Smooth muscle cell (in vitro differentiated cells): Measurements from ENCODE around the gene SLC16A8. TPM values are rescaled to one million over a fixed set of nuclear protein-coding genes. Genes with fewer than 3 reads are reported as not detected.

Source experiments
- DNase-seq: peaks from one replicate; lab custom pipeline; 2025; ENCODE audit not compliant: unreplicated experiment; lab: John Stamatoyannopoulos, UW
- H2AFZ ChIP-seq: fragments of 200-600 bp; sonication (generic); 2 replicates; pipeline ENCODE4 v1.6.0; 2016; ENCODE audit warnings: antibody characterized with exemption, low read depth, mild to moderate bottlenecking
- H3F3A ChIP-seq: fragments of 200-600 bp; sonication (generic); 2 replicates; pipeline ENCODE4 v1.6.0; 2017; ENCODE audit warnings: antibody characterized with exemption, low read depth
- H3K27ac ChIP-seq: fragments of 200-600 bp; sonication (generic); 2 replicates; pipeline ENCODE4 v1.5.1; 2016; ENCODE audit warnings: low read depth, mild to moderate bottlenecking
- H3K27me3 ChIP-seq: fragments of 200-600 bp; sonication (generic); 2 replicates; pipeline ENCODE4 v1.6.1; 2016; ENCODE audit warnings: low read depth, mild to moderate bottlenecking
- H3K36me3 ChIP-seq: fragments of 200-600 bp; sonication (generic); 2 replicates; pipeline ENCODE4 v1.5.1; 2016; ENCODE audit warnings: low read depth
- H3K4me1 ChIP-seq: fragments of 200-600 bp; sonication (generic); 2 replicates; pipeline ENCODE4 v1.5.1; 2016; ENCODE audit warnings: low read depth
- H3K4me2 ChIP-seq: fragments of 200-600 bp; sonication (generic); 2 replicates; pipeline ENCODE4 v1.6.0; 2016; ENCODE audit warnings: mild to moderate bottlenecking
- H3K4me3 ChIP-seq: fragments of 200-600 bp; sonication (generic); 2 replicates; pipeline ENCODE4 v1.5.1; 2016; ENCODE audit warnings: mild to moderate bottlenecking
- H3K79me2 ChIP-seq: fragments of 200-600 bp; sonication (generic); 2 replicates; pipeline ENCODE4 v1.6.0; 2016; ENCODE audit warnings: low read depth, mild to moderate bottlenecking
- H3K9ac ChIP-seq: fragments of 200-600 bp; sonication (generic); 2 replicates; pipeline ENCODE4 v1.6.0; 2016; ENCODE audit warnings: low read depth
- H3K9me3 ChIP-seq: fragments of 200-600 bp; sonication (generic); replicated peaks from 2 replicates; pipeline ENCODE4 v1.5.1; 2016; ENCODE audit warnings: low read depth
- H4K20me1 ChIP-seq: fragments of 200-600 bp; sonication (generic); 2 replicates; pipeline ENCODE4 v1.6.0; 2016; ENCODE audit warnings: low read depth
- WGBS: methylation state at CpG from one replicate; pipeline ENCODE4 v1.1.7; 2016; ENCODE audit warnings: low lambda C conversion rate; 5-methylcytosine and 5-hydroxymethylcytosine counted together
- polyA plus RNA-seq: library from polyadenylated mRNA; unstranded; fragments of >200 nt; fragmentation: Nextera tagmentation; extraction: Ambion mirVana; gene quantifications from 2 replicates; pipeline ENCODE4 v1.2.1, GENCODE V29; 2016
- total RNA-seq: library from RNA; depleted of rRNA; stranded (reverse); fragments of >200 nt; gene quantifications from 2 replicates; pipeline ENCODE4 v1.2.3, GENCODE V29; 2014
- TF ChIP-seq, protein P1 (sequence below): fragments of 200-600 bp; sonication (generic); IDR thresholded peaks from 2 replicates; pipeline ENCODE4 v1.5.1; 2017; ENCODE audit warnings: borderline replicate concordance, mild to moderate bottlenecking, antibody characterized with exemption; ENCODE audit not compliant: insufficient read depth, poor library complexity, severe bottlenecking

The SLC16A8 gene
- total and polyA plus RNA-seq, 2 experiments from 2014 or later = 0.93 TPM; not detected in 1

DNA sequence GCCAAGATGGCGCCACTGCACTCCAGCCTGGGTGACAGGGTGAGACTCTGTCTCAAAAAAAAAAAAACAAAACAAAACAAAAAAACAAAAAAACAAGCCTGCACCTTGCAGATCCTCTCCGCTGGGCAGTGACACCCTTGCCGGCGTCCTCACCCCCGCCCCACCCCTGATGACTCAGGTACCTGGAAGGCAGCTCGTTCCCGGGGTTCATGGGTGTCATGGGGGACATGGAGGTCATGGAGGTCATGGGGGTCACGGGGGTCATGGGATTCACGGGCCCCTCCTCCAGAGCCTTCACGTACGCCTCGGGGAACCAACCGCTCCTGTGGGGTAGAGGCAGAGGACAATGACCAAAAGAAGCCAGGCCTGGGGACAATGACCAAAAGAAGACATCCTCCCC, 3.0 kb upstream of the SLC16A8 start:
- TF ChIP-seq, protein P1, sequence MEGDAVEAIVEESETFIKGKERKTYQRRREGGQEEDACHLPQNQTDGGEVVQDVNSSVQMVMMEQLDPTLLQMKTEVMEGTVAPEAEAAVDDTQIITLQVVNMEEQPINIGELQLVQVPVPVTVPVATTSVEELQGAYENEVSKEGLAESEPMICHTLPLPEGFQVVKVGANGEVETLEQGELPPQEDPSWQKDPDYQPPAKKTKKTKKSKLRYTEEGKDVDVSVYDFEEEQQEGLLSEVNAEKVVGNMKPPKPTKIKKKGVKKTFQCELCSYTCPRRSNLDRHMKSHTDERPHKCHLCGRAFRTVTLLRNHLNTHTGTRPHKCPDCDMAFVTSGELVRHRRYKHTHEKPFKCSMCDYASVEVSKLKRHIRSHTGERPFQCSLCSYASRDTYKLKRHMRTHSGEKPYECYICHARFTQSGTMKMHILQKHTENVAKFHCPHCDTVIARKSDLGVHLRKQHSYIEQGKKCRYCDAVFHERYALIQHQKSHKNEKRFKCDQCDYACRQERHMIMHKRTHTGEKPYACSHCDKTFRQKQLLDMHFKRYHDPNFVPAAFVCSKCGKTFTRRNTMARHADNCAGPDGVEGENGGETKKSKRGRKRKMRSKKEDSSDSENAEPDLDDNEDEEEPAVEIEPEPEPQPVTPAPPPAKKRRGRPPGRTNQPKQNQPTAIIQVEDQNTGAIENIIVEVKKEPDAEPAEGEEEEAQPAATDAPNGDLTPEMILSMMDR = no peak
- no peak overlapping the region for H3K27ac ChIP-seq
- H3K27me3 ChIP-seq = no peaks in the 10 kb centered on the region
- 95% methylated on average over 13 of the region's 13 CpGs for WGBS
- no peak overlapping the region for H3K9ac ChIP-seq
- no peaks in the 10 kb centered on the region for H3K36me3 ChIP-seq
- H3K9me3 ChIP-seq = no peaks in the 10 kb centered on the region
- no peak for DNase-seq
- H3K4me3 ChIP-seq = no peak overlapping the region
- no peak overlapping the region for H3K4me2 ChIP-seq
- H3K79me2 ChIP-seq = no peaks in the 10 kb centered on the region
- no peaks in the 10 kb centered on the region for H3F3A ChIP-seq
- no peaks in the 10 kb centered on the region for H4K20me1 ChIP-seq
- H3K4me1 ChIP-seq = peaks cover 18% of the 10 kb centered on the region
- H2AFZ ChIP-seq = no peak overlapping the region

DNA sequence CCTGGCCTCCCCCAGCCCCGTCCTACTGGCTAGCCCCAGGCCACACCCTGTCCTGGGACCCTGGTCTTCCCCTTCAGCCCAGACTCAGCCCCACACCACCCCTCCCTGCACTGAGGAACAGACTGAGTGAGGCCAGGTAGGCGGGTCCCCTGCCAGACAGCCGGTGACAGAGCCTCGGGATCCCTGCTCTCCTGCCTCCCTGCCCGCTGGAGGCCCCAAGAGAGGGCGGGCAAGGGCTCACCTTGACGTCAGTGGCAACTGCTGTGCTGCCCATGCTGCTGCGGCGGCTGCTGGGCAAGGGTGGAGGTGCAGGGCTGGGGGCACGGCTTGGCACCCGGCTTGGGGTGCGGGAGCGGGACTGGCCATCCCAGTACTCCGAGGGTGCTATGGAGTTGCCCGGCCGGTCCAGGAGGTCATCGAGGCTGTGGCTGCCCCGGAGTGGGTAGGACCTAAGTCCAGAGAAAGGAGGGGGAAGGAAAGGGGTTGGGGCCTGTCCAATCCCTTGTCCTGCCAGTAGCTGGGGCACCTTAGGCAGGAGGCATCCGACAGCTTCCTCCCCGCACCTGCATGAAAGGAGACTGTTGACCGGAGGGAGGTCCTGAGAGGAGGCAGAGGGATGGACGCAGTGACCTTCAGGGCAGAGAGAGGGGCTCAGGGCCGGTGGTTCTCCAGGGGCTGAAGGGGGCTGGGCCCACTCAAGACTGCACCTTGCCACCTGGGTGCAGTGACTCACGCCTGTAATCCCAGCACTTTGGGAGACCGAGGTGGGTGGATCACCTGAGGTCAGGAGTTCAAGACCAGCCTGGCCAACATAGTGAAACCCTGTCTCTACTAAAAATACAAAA, 2.2 kb upstream of the SLC16A8 start:
- Histone ChIP-seq H3F3A (no peaks in the 10 kb centered on the region), H3K9me3 (no peaks in the 10 kb centered on the region), H3K79me2 (no peaks in the 10 kb centered on the region), H3K4me1 (peaks cover 22% of the 10 kb centered on the region), H3K27ac (no peak overlapping the region), H3K9ac (no peak overlapping the region), H3K4me2 (no peak overlapping the region), H3K4me3 (no peak overlapping the region), H3K36me3 (no peaks in the 10 kb centered on the region), H2AFZ (no peak overlapping the region), H3K27me3 (peaks cover 4% of the 10 kb centered on the region), H4K20me1 (no peaks in the 10 kb centered on the region)
- 86% methylated on average over 16 of the region's 25 CpGs for WGBS
- DNase-seq = no peak
- TF ChIP-seq, protein P1 = no peak

DNA sequence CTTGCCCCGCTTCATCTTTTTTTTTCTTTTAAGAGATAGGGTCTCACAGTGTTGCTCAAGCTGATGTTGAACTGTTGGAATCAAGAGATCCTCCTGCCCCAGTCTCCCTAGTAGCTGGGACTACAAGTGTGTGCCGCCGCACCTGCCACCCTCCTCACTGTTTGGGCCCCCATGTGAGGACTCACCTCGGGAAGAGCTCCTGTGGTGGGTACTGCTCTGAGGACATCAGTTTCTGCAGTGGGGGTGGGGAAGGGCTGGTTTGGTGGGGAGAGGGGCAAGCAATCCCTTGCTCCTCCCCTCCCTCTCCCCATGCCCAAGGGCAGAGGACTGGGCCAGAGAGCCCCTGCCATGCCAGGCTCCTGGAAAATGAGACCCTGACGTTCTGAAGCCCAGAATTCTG, 1.5 kb upstream of the SLC16A8 start:
- no peaks in the 10 kb centered on the region for H3K36me3 ChIP-seq
- no peak for DNase-seq
- H3K4me2 ChIP-seq = no peak overlapping the region
- TF ChIP-seq, protein P1 = no peak
- H3K4me3 ChIP-seq = no peak overlapping the region
- H3F3A ChIP-seq = no peaks in the 10 kb centered on the region
- H3K79me2 ChIP-seq = no peaks in the 10 kb centered on the region
- H4K20me1 ChIP-seq = no peaks in the 10 kb centered on the region
- H3K9ac ChIP-seq = no peak overlapping the region
- H2AFZ ChIP-seq = no peak overlapping the region
- no peak overlapping the region for H3K27ac ChIP-seq
- 79% methylated on average over 5 of the region's 5 CpGs for WGBS
- H3K27me3 ChIP-seq = peaks cover 4% of the 10 kb centered on the region
- no peaks in the 10 kb centered on the region for H3K9me3 ChIP-seq
- H3K4me1 ChIP-seq = peaks cover 22% of the 10 kb centered on the region

DNA sequence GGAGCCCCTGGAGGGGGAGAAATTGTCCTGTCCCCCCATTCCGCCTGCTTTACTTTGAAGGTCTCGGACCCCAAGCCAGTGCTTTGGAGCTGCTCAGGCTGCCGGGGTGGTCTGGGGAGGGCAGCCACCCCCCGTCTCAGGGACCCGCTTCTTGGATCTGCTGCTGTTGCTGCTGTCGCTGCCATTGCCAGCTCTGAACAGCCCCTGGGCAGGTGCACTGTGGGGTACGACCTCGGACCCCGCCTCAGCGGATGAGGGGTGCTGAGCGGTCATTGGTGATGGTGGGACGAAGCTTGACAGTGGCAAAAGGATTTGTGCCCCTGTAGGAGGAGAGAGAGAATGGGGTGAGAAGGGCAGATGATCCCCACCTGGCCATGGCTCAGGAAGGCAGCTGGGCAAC, 1.1 kb upstream of the SLC16A8 start:
- Histone ChIP-seq H2AFZ (no peak overlapping the region), H3K36me3 (no peaks in the 10 kb centered on the region), H4K20me1 (no peaks in the 10 kb centered on the region), H3K4me1 (peaks cover 22% of the 10 kb centered on the region), H3K9me3 (no peaks in the 10 kb centered on the region), H3K79me2 (no peaks in the 10 kb centered on the region), H3K4me2 (no peak overlapping the region), H3K4me3 (no peak overlapping the region), H3F3A (no peaks in the 10 kb centered on the region), H3K9ac (no peak overlapping the region), H3K27me3 (peaks cover 4% of the 10 kb centered on the region), H3K27ac (no peak overlapping the region)
- TF ChIP-seq, protein P1 = no peak
- 93% methylated on average over 12 of the region's 12 CpGs for WGBS
- no peak for DNase-seq
